ENCODE measurements around the gene TSPAN2.
"Not testable (repeated sequence)": the region's sequence is repeated elsewhere in the genome, so short reads cannot be mapped to it uniquely, and the experiment has no call there.

The TSPAN2 gene

GRCh38 chr1:115036814-115037507 is 52.3 kb downstream of the TSPAN2 start:
- no peak for DNase-seq (ENCODE audit: low spot score)

GRCh38 chr1:115035652-115036051 is 53.7 kb downstream of the TSPAN2 start:
- no peak for DNase-seq (ENCODE audit: low spot score)

GRCh38 chr1:115031595-115031994 is 57.7 kb downstream of the TSPAN2 start:
- no peak for DNase-seq (ENCODE audit: low spot score)

DNA sequence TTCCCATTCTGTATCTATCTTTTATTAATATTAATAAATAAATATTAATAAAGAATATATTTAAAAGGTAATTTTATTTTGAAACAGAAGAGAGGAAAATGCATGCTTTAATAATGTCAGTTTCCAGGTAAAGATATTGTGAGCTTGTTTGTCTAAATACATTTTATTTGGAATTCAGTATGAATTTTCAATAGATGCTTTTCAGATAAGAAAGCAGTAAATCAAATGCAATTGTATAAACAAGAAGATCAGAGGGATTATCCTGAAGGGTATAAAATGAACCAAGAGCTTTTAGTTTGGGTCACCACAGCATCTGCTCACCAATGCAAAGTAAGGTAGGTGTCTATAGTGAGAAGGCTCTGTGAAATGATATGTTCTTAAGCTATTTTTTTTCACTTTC is 59.8 kb downstream of the TSPAN2 start, which contains the start of gene TSHB:
TSHB (plus strand) TSS at position 301 of the 400 bp plus-strand sequence. CDS start 3,537 bp downstream, outside the sequence.
- no peak for DNase-seq (ENCODE audit: low spot score)

DNA sequence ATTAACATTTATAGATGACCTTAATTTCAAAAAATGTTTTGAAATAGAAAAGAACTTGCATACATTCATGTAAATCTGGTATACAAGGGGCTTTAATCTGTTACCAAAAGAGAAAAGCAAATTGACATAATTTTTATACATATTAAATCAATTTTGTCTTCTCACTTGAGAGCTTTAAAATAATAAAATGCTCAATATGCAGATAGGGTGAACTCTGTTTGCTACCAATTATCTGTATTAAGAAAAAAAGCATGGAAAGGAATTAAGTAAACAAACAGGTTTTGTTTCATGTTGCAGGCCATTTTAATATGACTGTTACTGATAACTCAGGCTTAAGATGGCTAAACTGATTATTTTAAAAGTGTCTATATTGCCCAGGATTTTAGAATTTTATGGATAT is 65.7 kb downstream of the TSPAN2 start:
- DNase-seq (ENCODE audit: low spot score), result no peak

GRCh38 chr1:115021145-115021544 is 68.2 kb downstream of the TSPAN2 start:
- no peak for DNase-seq (ENCODE audit: low spot score)

DNA sequence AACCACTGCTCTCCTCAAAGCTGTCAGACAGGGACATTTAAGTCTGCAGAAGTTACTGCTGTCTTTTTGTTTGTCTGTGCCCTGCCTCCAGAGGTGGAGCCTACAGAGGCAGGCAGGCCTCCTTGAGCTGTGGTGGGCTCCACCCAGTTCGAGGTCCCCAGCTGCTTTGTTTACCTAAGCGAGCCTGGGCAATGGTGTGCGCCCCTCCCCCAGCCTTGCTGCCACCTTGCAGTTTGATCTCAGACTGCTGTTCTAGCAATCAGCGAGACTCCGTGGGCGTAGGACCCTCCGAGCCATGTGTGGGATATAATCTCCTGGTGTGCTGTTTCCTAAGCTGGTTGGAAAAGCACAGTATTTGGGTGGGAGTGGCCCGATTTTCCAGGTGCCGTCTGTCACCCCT is 69.8 kb downstream of the TSPAN2 start:
- not testable (repeated sequence) for DNase-seq (ENCODE audit: low spot score)

DNA sequence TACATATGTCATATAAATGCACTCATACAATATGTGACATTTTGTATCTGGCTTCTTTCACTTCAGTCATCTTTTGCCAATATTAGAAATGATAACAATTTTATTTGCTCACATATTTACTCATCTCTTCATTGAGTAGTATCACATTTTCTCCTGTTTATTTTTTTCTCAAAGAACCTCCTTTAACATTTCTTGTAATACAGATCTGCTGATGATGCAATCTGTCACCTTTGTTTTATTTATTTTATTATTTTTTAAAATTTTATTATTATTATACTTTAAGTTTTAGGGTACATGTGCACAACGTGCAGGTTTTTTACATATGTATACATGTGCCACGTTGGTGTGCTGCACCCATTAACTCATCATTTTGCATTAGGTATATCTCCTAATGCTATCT is 75.5 kb downstream of the TSPAN2 start:
- no peak for DNase-seq (ENCODE audit: low spot score)

- DNase-seq (ENCODE audit: low spot score), result no peak
Measured at GRCh38 chr1:115012434-115012833, 76.9 kb downstream of the TSPAN2 start.

- DNase-seq (ENCODE audit: low spot score), result no peak
Measured at GRCh38 chr1:115012006-115012405, 77.3 kb downstream of the TSPAN2 start.

DNA sequence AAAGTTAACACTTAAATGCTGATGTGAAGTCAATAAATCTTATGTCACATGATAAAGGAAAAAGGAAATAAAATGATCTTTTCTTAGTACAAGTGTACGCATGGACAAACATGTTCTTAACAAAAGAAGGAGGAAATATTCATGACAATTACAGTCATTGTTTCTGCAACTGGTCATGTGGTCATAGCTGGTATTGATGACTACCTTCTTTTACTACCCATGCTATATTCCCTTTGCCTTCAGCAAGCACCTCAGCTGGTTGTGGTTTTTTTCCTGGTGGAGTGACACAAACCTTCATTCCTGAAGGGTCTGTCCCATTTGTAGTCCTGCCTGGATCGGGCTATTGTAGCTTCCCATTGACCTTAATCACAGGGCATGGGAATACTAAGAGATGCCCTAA is 83.1 kb downstream of the TSPAN2 start:
- DNase-seq (ENCODE audit: low spot score), result no peak

Data from RKO (cell line).